Mucosa of rectum (tissue), 2 donors: ENCODE results near the gene FBXO2.

Source experiments
- H3K27ac ChIP-seq, 2 donors: one replicate each; pipeline ENCODE4 v1.7.0; 2013; ENCODE audit warnings: inconsistent platforms in 2 of 2, low read depth in 2 of 2, low read length in 2 of 2
- H3K27me3 ChIP-seq, 2 donors: one replicate each; pipeline ENCODE4 v1.7.0; 2013; ENCODE audit warnings: low read length in 2 of 2; ENCODE audit not compliant: control insufficient read depth in 2 of 2, insufficient read depth in 2 of 2
- H3K36me3 ChIP-seq, 2 donors: one replicate each; pipeline ENCODE4 v1.7.0; 2013; ENCODE audit warnings: low read length in 2 of 2; ENCODE audit not compliant: control insufficient read depth in 2 of 2, insufficient read depth in 2 of 2
- H3K4me1 ChIP-seq, 2 donors: one replicate each; pipeline ENCODE4 v1.7.0; 2013; ENCODE audit warnings: low read length in 2 of 2, mild to moderate bottlenecking in 1 of 2; ENCODE audit not compliant: control insufficient read depth in 2 of 2, insufficient read depth in 2 of 2
- H3K4me3 ChIP-seq, 2 donors: one replicate each; pipeline ENCODE4 v1.7.0; 2013; ENCODE audit warnings: low read length in 2 of 2
- H3K9ac ChIP-seq, 2 donors: one replicate each; pipeline ENCODE4 v1.7.0; 2013; ENCODE audit warnings: low read length in 2 of 2, low read depth in 1 of 2, mild to moderate bottlenecking in 1 of 2
- H3K9me3 ChIP-seq, 2 donors: one replicate each; pipeline ENCODE4 v1.7.0; 2013; ENCODE audit warnings: low read length in 2 of 2; ENCODE audit not compliant: control insufficient read depth in 2 of 2
- donor health status: healthy.
- donor health status: Normal muscosa, but diverticular disease.

FBXO2 gene

GRCh38 chr1:11693917-11694316 lies 39.7 kb upstream of the FBXO2 start:
- Histone ChIP-seq H3K36me3 (no peaks in the 10 kb centered on the region), H3K4me1 (no peaks in the 10 kb centered on the region), H3K4me3 (no peak overlapping the region), H3K27ac (no peak overlapping the region), H3K27me3 (peaks cover 35 to 39% of the 10 kb centered on the region in 2 donors), H3K9ac (no peak overlapping the region), H3K9me3 (no peaks in the 10 kb centered on the region)

DNA sequence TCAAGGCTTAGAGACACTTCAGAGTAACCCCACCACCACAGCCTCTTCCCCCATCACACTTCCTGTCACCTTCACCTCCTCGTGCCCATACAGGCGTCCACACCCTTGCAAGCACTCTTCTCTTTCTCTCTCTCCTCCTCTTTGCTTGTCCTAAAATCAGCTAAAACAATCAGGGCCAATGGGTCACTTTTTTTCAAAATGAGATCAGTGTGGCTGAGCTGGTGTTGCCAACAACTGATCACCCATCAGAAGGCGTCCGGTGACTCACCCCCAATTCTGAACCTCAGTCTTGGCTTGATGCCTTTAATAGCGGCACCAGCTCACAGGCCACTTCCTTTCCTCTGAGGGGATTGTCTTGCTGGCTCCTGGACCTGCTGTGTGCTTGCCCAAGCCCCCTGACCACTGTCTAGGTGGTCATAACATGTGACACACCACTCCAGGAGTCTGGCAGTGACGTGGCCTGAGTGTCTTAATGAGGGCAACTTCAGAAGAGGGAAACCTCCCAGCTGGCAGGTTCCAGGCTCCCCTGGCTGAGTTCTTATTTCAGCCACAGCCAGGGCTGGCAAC lies 38.9 kb upstream of the FBXO2 start:
- Histone ChIP-seq H3K4me1 (no peaks in the 10 kb centered on the region), H3K27me3 (peaks cover 35 to 39% of the 10 kb centered on the region in 2 donors), H3K4me3 (no peak overlapping the region), H3K9ac (no peak overlapping the region), H3K27ac (no peak overlapping the region), H3K36me3 (no peaks in the 10 kb centered on the region), H3K9me3 (no peaks in the 10 kb centered on the region)

GRCh38 chr1:11691928-11692711 lies 37.9 kb upstream of the FBXO2 start:
- Histone ChIP-seq H3K9ac (no peak overlapping the region), H3K4me1 (no peaks in the 10 kb centered on the region), H3K9me3 (no peaks in the 10 kb centered on the region), H3K36me3 (no peaks in the 10 kb centered on the region), H3K4me3 (no peak overlapping the region), H3K27ac (no peak overlapping the region), H3K27me3 (peaks cover 35 to 38% of the 10 kb centered on the region in 2 donors)

GRCh38 chr1:11691302-11691914 lies 37.2 kb upstream of the FBXO2 start, which contains the start of gene DRAXIN:
Gene DRAXIN, plus strand, starts transcription at chr1:11691710. Its CDS starts 14,549 bp downstream, at chr1:11706259.
- peaks cover 35 to 38% of the 10 kb centered on the region in 2 donors for H3K27me3 ChIP-seq
- no peak within 1 kb of the TSS for H3K9ac ChIP-seq
- no peaks in the 10 kb centered on the region for H3K4me1 ChIP-seq
- H3K27ac ChIP-seq: no peak within 1 kb of the TSS
- H3K4me3 ChIP-seq: no peak within 1 kb of the TSS
- H3K36me3 ChIP-seq: no peaks in the 10 kb centered on the region
- H3K9me3 ChIP-seq: no peaks in the 10 kb centered on the region

- Histone ChIP-seq H3K27me3 (peaks cover 35 to 38% of the 10 kb centered on the region in 2 donors), H3K9me3 (no peaks in the 10 kb centered on the region), H3K4me1 (no peaks in the 10 kb centered on the region), H3K9ac (no peak overlapping the region), H3K4me3 (no peak overlapping the region), H3K27ac (no peak overlapping the region), H3K36me3 (no peaks in the 10 kb centered on the region)
Measured at GRCh38 chr1:11690397-11691301, 36.4 kb upstream of the FBXO2 start.

DNA sequence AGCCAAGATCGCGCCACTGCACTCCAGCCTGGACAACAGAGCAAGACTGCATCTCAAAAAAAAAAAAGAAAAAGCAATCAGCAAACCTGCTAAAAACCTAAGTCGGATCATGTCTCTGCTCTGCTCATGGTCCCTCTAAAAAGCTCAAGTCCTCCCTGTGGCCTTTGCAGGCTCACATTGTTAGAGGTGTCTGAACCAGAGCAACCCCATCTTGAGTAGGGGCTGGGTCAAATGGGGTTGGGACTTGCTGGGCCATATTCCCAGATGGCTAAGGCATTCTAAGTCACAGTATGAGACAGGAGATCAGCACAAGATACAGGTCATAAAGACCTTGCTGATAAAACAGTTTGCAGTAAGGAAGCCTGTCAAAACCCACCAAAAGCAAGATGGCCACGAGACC lies 34.3 kb upstream of the FBXO2 start:
- Histone ChIP-seq H3K4me1 (no peaks in the 10 kb centered on the region), H3K27me3 (peaks cover 25 to 26% of the 10 kb centered on the region in 2 donors)

GRCh38 chr1:11685210-11685752 lies 31.1 kb upstream of the FBXO2 start:
- Histone ChIP-seq H3K36me3 (no peaks in the 10 kb centered on the region), H3K9ac (no peak overlapping the region), H3K4me1 (peaks cover 3 to 7% of the 10 kb centered on the region in 2 donors), H3K27me3 (peaks cover 16% of the 10 kb centered on the region in 2 donors), H3K9me3 (no peaks in the 10 kb centered on the region), H3K27ac (no peak overlapping the region), H3K4me3 (no peak overlapping the region)

More for the DNA sequence above, 34.3 kb upstream of the FBXO2 start:
- Histone ChIP-seq H3K4me3 (no peak overlapping the region), H3K36me3 (no peaks in the 10 kb centered on the region), H3K9me3 (no peaks in the 10 kb centered on the region), H3K9ac (no peak overlapping the region), H3K27ac (no peak overlapping the region)

DNA sequence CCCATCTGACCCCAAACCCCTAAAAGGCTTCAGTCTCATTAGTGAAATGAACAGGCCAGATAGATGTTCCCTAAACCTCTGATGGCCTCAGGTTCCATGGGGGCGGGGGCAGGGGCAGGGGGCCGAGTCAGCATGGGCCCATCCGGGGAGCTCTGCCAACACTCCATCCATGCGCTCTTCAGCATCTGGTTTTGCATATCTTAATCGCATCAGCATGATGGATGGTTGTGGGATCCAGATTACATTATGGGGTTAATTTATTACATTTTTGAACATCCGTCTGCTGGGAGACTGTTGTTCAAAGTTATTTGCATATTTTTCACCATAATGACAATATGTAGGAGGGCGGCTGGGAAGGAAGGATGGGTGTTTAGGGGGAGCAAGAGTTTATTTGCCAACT lies 29.8 kb upstream of the FBXO2 start:
- no peak overlapping the region for H3K4me3 ChIP-seq
- H3K36me3 ChIP-seq: no peaks in the 10 kb centered on the region
- H3K4me1 ChIP-seq: peaks cover 5 to 8% of the 10 kb centered on the region in 2 donors
- peaks cover 9 to 10% of the 10 kb centered on the region in 2 donors for H3K27me3 ChIP-seq
- no peaks in the 10 kb centered on the region for H3K9me3 ChIP-seq
- no peak overlapping the region for H3K9ac ChIP-seq
- H3K27ac ChIP-seq: no peak overlapping the region

DNA sequence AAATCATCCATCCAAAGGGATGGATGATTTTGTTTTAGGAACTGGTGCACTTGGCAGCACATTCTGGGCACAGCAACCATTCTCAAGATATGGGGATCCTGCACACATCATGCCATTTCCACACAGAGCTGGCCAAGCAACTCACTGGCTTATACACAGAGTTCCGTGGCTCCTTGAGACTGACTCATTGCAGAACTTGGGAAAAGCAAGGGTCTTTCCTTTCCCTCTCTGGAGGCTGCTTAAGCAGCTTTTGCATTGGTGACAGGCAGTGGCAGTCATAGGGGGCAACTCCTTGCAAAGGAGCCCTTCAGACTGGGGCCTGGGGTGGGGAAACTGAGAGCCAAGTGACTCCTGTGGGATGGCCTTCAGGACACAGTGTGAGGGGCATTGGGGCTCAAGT lies 28.6 kb upstream of the FBXO2 start:
- Histone ChIP-seq H3K36me3 (no peaks in the 10 kb centered on the region), H3K4me3 (no peak overlapping the region), H3K4me1 (peaks cover 5 to 8% of the 10 kb centered on the region in 2 donors), H3K9ac (no peak overlapping the region), H3K27ac (no peak overlapping the region), H3K9me3 (no peaks in the 10 kb centered on the region), H3K27me3 (peaks cover 6 to 10% of the 10 kb centered on the region in 2 donors)
